Lower lobe of right lung (tissue), 2 donors: ENCODE data around the gene ZDHHC22. TPM values are rescaled to one million over a fixed set of nuclear protein-coding genes. Genes with fewer than 3 reads are reported as not detected.
A peak's percentile ranks its signal among the peaks of the same experiment; 100 is the strongest.

Source experiments
- ATAC-seq, 2 donors: fragments of 200-7000 bp; cut with Tn5 transposase; one replicate each; pipeline ENCODE4 v1.9.1; 2020 to 2022; ENCODE audit warnings: mild to moderate bottlenecking in 2 of 2, moderate library complexity in 2 of 2
- DNase-seq: peaks from one replicate; pipeline ENCODE4 v3.0.0-alpha.2; 2020
- H3K27ac ChIP-seq: fragments of 200-600 bp; one replicate; pipeline ENCODE4 v1.8.0; 2022
- H3K27me3 ChIP-seq: fragments of 200-600 bp; one replicate; pipeline ENCODE4 v1.8.0; 2022; ENCODE audit warnings: low read depth
- H3K36me3 ChIP-seq: fragments of 200-600 bp; one replicate; pipeline ENCODE4 v1.8.0; 2022; ENCODE audit warnings: mild to moderate bottlenecking
- H3K4me1 ChIP-seq: fragments of 200-600 bp; one replicate; pipeline ENCODE4 v1.8.0; 2022
- H3K4me3 ChIP-seq: fragments of 200-600 bp; one replicate; pipeline ENCODE4 v1.8.0; 2022; ENCODE audit warnings: mild to moderate bottlenecking
- H3K9me3 ChIP-seq: fragments of 200-600 bp; one replicate; pipeline ENCODE4 v1.8.0; 2022
- intact Hi-C: fragments of 100-400 bp; cut with DNase I; formaldehyde crosslinking; loops from one replicate; pipeline ENCODE4 v1.11.0; 2022
- total RNA-seq: library from RNA; stranded (reverse); fragmentation: NEBNext Ultra II Directional; extraction: Animal tissue kit (Norgen Biotek cat#: 25700); gene quantifications from one replicate; pipeline ENCODE4 v1.2.1, GENCODE V29; 2021
- TF ChIP-seq, protein P1 (sequence below): fragments of 200-600 bp; IDR thresholded peaks from one replicate; pipeline ENCODE4 v1.8.0; 2022; ENCODE audit warnings: antibody characterized with exemption, mild to moderate bottlenecking
- donor health status: DM: no; HTN: yes; CAD: no; lungs with severe emphysema.

ZDHHC22 gene
- total RNA-seq, 1 donor from 2014 or later: not detected

DNA sequence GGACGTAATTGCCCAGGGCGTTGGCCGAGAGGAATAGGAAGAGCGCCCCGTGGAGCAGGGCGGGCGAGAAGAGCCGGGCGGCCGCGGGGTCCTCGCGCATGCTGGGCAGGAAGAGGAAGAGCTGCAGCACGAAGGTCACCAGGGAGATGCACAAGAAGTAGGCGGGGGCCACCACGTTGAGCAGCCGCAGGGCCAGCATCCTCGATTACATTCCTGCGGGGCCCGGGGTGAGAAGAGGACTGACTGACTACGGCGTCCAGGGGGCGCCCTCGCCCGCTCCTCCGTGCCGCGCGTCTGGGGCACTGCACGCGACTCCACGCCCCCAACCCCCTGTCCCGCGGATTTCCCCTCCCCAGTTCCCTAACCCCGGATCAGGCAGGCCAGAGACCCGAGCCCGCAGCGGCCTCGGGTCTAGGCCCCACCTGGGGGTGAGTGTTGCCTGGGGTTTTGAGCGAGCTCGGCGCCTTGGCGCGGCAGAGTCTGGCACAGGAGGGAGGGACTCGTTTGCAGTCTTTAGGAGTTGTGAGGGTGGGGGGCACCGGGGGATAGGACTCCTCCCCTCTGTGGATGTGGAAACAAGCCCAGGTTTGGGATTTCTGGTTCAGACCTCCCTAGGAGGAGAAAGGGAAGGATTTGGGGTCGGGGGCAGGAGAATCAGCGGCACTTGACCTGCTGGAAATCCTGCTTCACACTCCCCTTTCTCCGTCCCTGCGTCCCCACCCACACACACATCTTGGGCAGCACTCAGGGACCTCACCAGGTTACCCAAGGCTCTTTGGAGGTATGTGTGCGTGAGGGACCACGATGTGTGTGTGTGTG, 1.8 kb downstream of the ZDHHC22 start:
- ATAC-seq (peak; percentile 20 to 49), DNase-seq (no peak)
- TF ChIP-seq, protein P1, sequence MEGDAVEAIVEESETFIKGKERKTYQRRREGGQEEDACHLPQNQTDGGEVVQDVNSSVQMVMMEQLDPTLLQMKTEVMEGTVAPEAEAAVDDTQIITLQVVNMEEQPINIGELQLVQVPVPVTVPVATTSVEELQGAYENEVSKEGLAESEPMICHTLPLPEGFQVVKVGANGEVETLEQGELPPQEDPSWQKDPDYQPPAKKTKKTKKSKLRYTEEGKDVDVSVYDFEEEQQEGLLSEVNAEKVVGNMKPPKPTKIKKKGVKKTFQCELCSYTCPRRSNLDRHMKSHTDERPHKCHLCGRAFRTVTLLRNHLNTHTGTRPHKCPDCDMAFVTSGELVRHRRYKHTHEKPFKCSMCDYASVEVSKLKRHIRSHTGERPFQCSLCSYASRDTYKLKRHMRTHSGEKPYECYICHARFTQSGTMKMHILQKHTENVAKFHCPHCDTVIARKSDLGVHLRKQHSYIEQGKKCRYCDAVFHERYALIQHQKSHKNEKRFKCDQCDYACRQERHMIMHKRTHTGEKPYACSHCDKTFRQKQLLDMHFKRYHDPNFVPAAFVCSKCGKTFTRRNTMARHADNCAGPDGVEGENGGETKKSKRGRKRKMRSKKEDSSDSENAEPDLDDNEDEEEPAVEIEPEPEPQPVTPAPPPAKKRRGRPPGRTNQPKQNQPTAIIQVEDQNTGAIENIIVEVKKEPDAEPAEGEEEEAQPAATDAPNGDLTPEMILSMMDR: peak; percentile 30

DNA sequence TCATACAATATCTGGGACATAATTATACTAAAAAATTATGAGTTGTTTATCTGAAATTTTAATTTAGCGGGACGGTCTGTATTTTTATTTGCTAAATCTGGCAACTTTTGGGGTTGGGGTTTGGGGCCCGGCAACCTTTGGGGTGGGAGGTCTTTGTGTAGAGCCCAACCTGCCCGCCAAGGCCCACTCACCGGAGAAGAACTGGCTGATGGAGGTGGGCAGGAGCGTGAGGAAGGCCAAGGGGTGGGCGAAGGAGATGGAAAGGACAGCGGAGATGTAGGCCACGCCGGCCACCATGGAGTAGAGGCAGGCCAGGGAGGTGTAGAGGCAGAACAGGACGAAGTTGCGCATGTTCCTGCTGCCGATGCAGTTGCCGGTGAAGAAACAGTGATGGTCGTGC, 2.6 kb downstream of the ZDHHC22 start:
- H3K27ac ChIP-seq: no peak overlapping the region
- no peak for DNase-seq
- TF ChIP-seq, protein P1: no peak
- peaks cover 87% of the 10 kb centered on the region for H3K27me3 ChIP-seq
- intact Hi-C loops: no loop called here
- H3K4me1 ChIP-seq: peaks cover 14% of the 10 kb centered on the region
- ATAC-seq: no peak
- no peak overlapping the region for H3K4me3 ChIP-seq
- no peaks in the 10 kb centered on the region for H3K36me3 ChIP-seq
- H3K9me3 ChIP-seq: no peaks in the 10 kb centered on the region

More for the DNA sequence above, 1.8 kb downstream of the ZDHHC22 start:
- intact Hi-C loops: no loop called here
- H3K9me3 ChIP-seq: no peaks in the 10 kb centered on the region
- H3K4me3 ChIP-seq: no peak overlapping the region
- peaks cover 87% of the 10 kb centered on the region for H3K27me3 ChIP-seq
- no peaks in the 10 kb centered on the region for H3K36me3 ChIP-seq
- H3K27ac ChIP-seq: no peak overlapping the region
- H3K4me1 ChIP-seq: peaks cover 14% of the 10 kb centered on the region

DNA sequence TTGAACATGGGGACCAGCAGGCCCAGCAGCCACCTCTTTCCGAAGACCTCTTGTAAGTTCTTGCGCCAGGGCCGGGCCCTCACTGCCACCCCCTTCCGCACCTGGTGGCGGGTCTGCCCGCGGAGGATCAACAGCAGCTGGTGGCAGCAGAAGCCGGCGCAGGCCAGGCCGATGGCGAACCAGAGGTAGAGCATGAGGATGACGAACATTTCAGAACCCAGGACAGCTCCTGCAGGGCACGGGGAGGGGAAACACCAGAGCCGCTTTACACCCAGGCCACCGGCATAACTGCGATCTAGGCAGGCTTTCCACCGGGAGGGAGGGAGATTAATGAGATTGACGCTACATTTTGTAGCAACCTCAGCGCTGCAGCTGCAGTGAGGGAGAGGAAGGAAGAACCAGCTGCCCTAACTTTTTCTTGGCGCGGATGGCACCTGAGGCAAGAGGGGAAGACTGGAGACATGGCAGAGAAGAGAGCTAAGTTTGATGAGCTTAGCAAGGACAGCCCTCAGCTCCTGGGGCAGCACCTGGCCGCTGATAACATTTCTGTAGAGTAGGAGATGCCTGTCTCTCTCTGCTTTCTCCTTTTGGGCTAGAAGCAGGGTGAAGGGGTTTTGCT, 7.8 kb downstream of the ZDHHC22 start:
- Histone ChIP-seq H3K4me1 (no peaks in the 10 kb centered on the region), H3K9me3 (no peaks in the 10 kb centered on the region), H3K4me3 (no peak overlapping the region), H3K27ac (no peak overlapping the region), H3K36me3 (no peaks in the 10 kb centered on the region), H3K27me3 (peaks cover 47% of the 10 kb centered on the region)
- intact Hi-C loops: no loop called here
- peak; percentile 71 to 76 for ATAC-seq
- TF ChIP-seq, protein P1: no peak
- DNase-seq: peak; percentile 53

DNA sequence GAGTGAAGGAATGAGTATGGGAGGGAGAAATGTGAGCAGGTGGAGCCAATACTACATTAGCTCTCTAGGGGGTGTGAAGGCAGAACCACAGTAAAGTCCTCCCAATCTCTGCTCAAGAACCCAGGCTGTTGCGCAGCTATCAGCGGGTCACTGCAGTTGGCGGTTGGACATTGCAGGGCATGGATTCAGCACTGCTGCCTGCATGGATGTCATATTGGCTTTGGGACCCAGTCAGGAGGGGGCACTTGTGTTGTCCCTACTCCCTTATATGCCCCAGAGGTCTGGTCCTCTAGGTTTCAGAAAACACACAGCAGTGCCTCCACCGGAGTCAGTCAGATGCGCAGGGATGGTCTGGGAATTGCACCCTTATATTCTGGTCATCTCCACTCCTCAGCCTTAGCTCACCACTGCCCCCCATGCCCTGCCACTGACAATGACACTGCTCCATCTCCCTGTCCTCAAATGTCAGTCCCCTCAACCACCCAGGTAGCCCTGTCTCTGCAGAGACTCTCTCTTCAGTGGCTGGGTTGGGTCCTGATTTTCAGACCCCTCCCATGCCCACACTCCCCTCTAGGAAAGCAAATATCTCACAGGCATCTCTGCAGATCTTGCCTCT, 9.6 kb downstream of the ZDHHC22 start:
- Histone ChIP-seq H3K9me3 (no peaks in the 10 kb centered on the region), H3K4me3 (no peak overlapping the region), H3K27me3 (peaks cover 37% of the 10 kb centered on the region), H3K4me1 (no peaks in the 10 kb centered on the region), H3K36me3 (no peaks in the 10 kb centered on the region), H3K27ac (no peak overlapping the region)
- TF ChIP-seq, protein P1: no peak
- intact Hi-C loops: no loop called here
- DNase-seq (no peak), ATAC-seq (no peak)

DNA sequence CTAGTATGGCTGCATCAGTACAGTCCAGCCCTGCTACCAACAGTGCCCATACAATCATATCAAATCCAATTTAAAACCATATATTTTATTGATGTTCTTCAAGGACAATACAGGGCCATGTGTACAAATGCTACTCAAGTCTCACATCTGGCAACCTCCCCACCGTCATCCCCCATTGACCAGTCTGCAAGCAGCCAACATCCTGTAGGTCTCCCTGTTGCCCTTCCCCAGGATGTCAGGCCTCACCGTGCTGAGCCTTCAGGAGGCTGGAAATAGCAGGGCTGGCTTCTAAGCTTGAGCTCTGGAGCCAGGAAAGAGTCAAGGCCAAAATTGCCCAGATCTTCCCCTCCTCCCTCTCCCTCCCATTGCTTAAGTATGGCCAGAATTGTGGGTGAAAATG, 10.4 kb downstream of the ZDHHC22 start:
- Histone ChIP-seq H3K27ac (no peak overlapping the region), H3K4me1 (no peaks in the 10 kb centered on the region), H3K4me3 (no peak overlapping the region), H3K9me3 (no peaks in the 10 kb centered on the region), H3K27me3 (peaks cover 30% of the 10 kb centered on the region), H3K36me3 (no peaks in the 10 kb centered on the region)
- ATAC-seq (no peak), DNase-seq (no peak)
- TF ChIP-seq, protein P1: no peak
- intact Hi-C loops: no loop called here
